H1 (cell line): ENCODE data around the gene NELFCD. TPM values are rescaled to one million over a fixed set of nuclear protein-coding genes. Genes with fewer than 3 reads are reported as not detected.

Source experiments
- BACH1 ChIP-seq: IDR thresholded peaks from 2 replicates; pipeline ENCODE4 v1.6.1; 2012; ENCODE audit warnings: low read length, improper control_type of control experiment
- CEBPB ChIP-seq: IDR thresholded peaks from 2 replicates; pipeline ENCODE4 v1.6.1; 2012; ENCODE audit warnings: low read depth, low read length
- CHD7 ChIP-seq: fragments of 300-600 bp; sonication (generic); IDR thresholded peaks from 2 replicates; pipeline ENCODE4 v1.7.1; 2012; ENCODE audit warnings: low read length, moderate library complexity, mild to moderate bottlenecking, inconsistent platforms; ENCODE audit not compliant: insufficient replicate concordance
- GABPA ChIP-seq: IDR thresholded peaks from 2 replicates; pipeline ENCODE4 v1.6.1; 2011; ENCODE audit warnings: mild to moderate bottlenecking, low read length, moderate library complexity, borderline replicate concordance; ENCODE audit not compliant: insufficient read depth
- POU5F1 ChIP-seq: IDR thresholded peaks from 2 replicates; pipeline ENCODE4 v1.6.1; 2011; ENCODE audit warnings: low read depth, mild to moderate bottlenecking, low read length, moderate library complexity
- RAD21 ChIP-seq, 2 experiments: IDR thresholded peaks in 1 of 2; conservative IDR thresholded peaks in 1 of 2; 2 replicates each; pipeline ENCODE4 v1.6.1; 2011; ENCODE audit warnings: low read depth in 2 of 2, low read length in 2 of 2, improper control_type of control experiment in 1 of 2, inconsistent platforms in 1 of 2, mild to moderate bottlenecking in 1 of 2, moderate library complexity in 1 of 2
- SUZ12 ChIP-seq: fragments of 200-600 bp; sonication (generic); IDR thresholded peaks from 2 replicates; pipeline ENCODE4 v1.6.1; 2012; ENCODE audit warnings: mild to moderate bottlenecking, inconsistent platforms, low read length, moderate library complexity, mixed read lengths
- TEAD4 ChIP-seq: IDR thresholded peaks from 2 replicates; pipeline ENCODE4 v1.6.1; 2012; ENCODE audit warnings: low read depth, low read length, inconsistent platforms, mixed read lengths
- polyA plus RNA-seq, 7 experiments: library from polyadenylated mRNA; depleted of rRNA in 3 of 7; stranded (reverse) in 5 of 7; unstranded in 2 of 7; fragments of >200 nt in 5 of 7; fragments of 200-250 nt in 2 of 7; gene quantifications; 1 replicate in 5 of 7; 2 replicates in 1 of 7; 4 replicates in 1 of 7; pipeline versions ENCODE4 v1.2.1 to v1.2.3, GENCODE V29; 2011 to 2013; ENCODE audit warnings: missing spikeins in 2 of 7, mixed read lengths in 2 of 7
- total RNA-seq: library from RNA; stranded (reverse); fragmentation: NEBNext Ultra II Directional; extraction: Animal tissue kit (Norgen Biotek cat#: 25700); gene quantifications from 2 replicates; pipeline ENCODE4 v1.2.1, GENCODE V29; 2021
- TF ChIP-seq, protein P1 (sequence below), 3 experiments: IDR thresholded peaks; 1 replicate in 2 of 3; 2 replicates in 1 of 3; pipeline versions ENCODE4 v1.5.1 to v1.6.1; 2011; ENCODE audit warnings: low read length in 3 of 3, mild to moderate bottlenecking in 3 of 3, inconsistent platforms in 2 of 3, low read depth in 1 of 3, moderate library complexity in 1 of 3; ENCODE audit not compliant: insufficient read depth in 1 of 3; ENCODE audit errors: control extremely low read depth in 1 of 3

The NELFCD gene
- total and polyA plus RNA-seq, 2 of the 8 experiments (the other 6 are each of a cell fraction or from before 2014, with no cell fraction given), result 35.5 to 59.6 TPM

DNA sequence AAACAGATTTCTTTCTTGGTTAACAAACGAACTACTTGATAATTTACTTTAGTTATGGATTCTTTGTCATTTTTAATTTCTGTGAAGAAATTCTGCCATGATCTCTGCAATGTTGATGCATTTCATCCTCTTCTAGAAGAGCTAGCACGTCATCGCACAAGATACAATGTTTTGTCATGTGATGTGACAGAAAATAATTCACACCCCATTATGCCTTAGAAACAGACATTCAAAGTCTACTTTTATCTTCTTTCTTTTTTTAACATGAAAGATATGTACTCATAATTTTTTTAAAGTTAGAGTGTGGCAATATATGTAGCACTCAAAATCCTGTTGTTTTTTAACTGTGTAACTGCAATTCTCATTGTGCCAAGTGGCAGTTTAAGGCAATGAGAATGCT lies 39.6 kb upstream of the NELFCD start (continued):
- TF ChIP-seq CHD7 (no peak), CEBPB (no peak), SUZ12 (no peak), TEAD4 (no peak), BACH1 (no peak), GABPA (no peak), POU5F1 (no peak), RAD21 (IDR thresholded peaks at IDR 0.05 in 1 of 2, conservative IDR thresholded peaks at IDR 0.05 in 1 of 2; ENCODE audit: low read depth in 2 of 2, low read length in 2 of 2) (no peak)
- TF ChIP-seq, protein P1, sequence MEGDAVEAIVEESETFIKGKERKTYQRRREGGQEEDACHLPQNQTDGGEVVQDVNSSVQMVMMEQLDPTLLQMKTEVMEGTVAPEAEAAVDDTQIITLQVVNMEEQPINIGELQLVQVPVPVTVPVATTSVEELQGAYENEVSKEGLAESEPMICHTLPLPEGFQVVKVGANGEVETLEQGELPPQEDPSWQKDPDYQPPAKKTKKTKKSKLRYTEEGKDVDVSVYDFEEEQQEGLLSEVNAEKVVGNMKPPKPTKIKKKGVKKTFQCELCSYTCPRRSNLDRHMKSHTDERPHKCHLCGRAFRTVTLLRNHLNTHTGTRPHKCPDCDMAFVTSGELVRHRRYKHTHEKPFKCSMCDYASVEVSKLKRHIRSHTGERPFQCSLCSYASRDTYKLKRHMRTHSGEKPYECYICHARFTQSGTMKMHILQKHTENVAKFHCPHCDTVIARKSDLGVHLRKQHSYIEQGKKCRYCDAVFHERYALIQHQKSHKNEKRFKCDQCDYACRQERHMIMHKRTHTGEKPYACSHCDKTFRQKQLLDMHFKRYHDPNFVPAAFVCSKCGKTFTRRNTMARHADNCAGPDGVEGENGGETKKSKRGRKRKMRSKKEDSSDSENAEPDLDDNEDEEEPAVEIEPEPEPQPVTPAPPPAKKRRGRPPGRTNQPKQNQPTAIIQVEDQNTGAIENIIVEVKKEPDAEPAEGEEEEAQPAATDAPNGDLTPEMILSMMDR (IDR thresholded peaks at IDR 0.05; ENCODE audit: control extremely low read depth in 1 of 3, insufficient read depth in 1 of 3, low read depth in 1 of 3, low read length in 3 of 3), result no peak
